HEK293 (cell line): ENCODE measurements around the gene MBD6.

Experiments
- HOXA7 ChIP-seq: sonication (generic); formaldehyde crosslinking; IDR thresholded peaks from 2 replicates; pipeline ENCODE4 v1.8.1; 2022; ENCODE audit warnings: missing genetic modification reagents, borderline replicate concordance
- HOXC10 ChIP-seq: sonication (generic); formaldehyde crosslinking; IDR thresholded peaks from 2 replicates; pipeline ENCODE4 v1.8.1; 2023; ENCODE audit warnings: mild to moderate bottlenecking, missing genetic modification reagents
- HOXD13 ChIP-seq: sonication (generic); formaldehyde crosslinking; IDR thresholded peaks from 2 replicates; pipeline ENCODE4 v1.8.0; 2022; ENCODE audit warnings: missing genetic modification reagents, borderline replicate concordance
- KLF8 ChIP-seq: fragments of 450-650 bp; formaldehyde crosslinking; IDR thresholded peaks from 2 replicates; pipeline ENCODE4 v1.5.1; 2016; ENCODE audit warnings: missing biosample characterization, missing genetic modification characterization
- PRDM2 ChIP-seq: fragments of 450-650 bp; formaldehyde crosslinking; IDR thresholded peaks from 2 replicates; pipeline ENCODE4 v1.5.1; 2016; ENCODE audit warnings: missing biosample characterization, missing genetic modification characterization, borderline replicate concordance
- SP7 ChIP-seq: fragments of 450-650 bp; formaldehyde crosslinking; IDR thresholded peaks from 2 replicates; pipeline ENCODE4 v1.5.1; 2016; ENCODE audit warnings: missing biosample characterization, missing genetic modification characterization
- ZBTB6 ChIP-seq: fragments of 450-650 bp; formaldehyde crosslinking; IDR thresholded peaks from 2 replicates; pipeline ENCODE4 v1.5.1; 2017; ENCODE audit warnings: missing biosample characterization, missing genetic modification characterization
- ZFP41 ChIP-seq: fragments of 450-650 bp; formaldehyde crosslinking; IDR thresholded peaks from 2 replicates; pipeline ENCODE4 v1.5.1; 2016; ENCODE audit warnings: missing biosample characterization, missing genetic modification characterization, borderline replicate concordance
- ZIC2 ChIP-seq: fragments of 450-650 bp; formaldehyde crosslinking; IDR thresholded peaks from 2 replicates; pipeline ENCODE4 v1.5.1; 2016; ENCODE audit warnings: missing biosample characterization, missing genetic modification characterization
- ZNF184 ChIP-seq: fragments of 450-650 bp; IDR thresholded peaks from 2 replicates; pipeline ENCODE4 v1.5.1; 2018; ENCODE audit warnings: missing biosample characterization, mild to moderate bottlenecking, missing genetic modification characterization
- ZNF23 ChIP-seq: fragments of 450-650 bp; formaldehyde crosslinking; IDR thresholded peaks from 2 replicates; pipeline ENCODE4 v1.5.1; 2016; ENCODE audit warnings: missing biosample characterization, missing genetic modification characterization, borderline replicate concordance
- ZNF449 ChIP-seq: fragments of 450-650 bp; formaldehyde crosslinking; IDR thresholded peaks from 2 replicates; pipeline ENCODE4 v1.5.1; 2017; ENCODE audit warnings: missing biosample characterization, mild to moderate bottlenecking, missing genetic modification characterization, moderate library complexity
- ZNF473 ChIP-seq: fragments of 450-650 bp; formaldehyde crosslinking; IDR thresholded peaks from 2 replicates; pipeline ENCODE4 v1.5.1; 2017; ENCODE audit warnings: missing biosample characterization, missing genetic modification characterization
- ZNF501 ChIP-seq: fragments of 450-650 bp; formaldehyde crosslinking; IDR thresholded peaks from 2 replicates; pipeline ENCODE4 v1.5.1; 2016; ENCODE audit warnings: missing biosample characterization, missing genetic modification characterization
- ZNF692 ChIP-seq: fragments of 450-650 bp; formaldehyde crosslinking; IDR thresholded peaks from 2 replicates; pipeline ENCODE4 v1.5.1; 2016; ENCODE audit warnings: missing biosample characterization, missing genetic modification characterization
- ZNF747 ChIP-seq: fragments of 450-650 bp; formaldehyde crosslinking; IDR thresholded peaks from 2 replicates; pipeline ENCODE4 v1.5.1; 2016; ENCODE audit warnings: missing biosample characterization, missing genetic modification characterization
- ZNF843 ChIP-seq: fragments of 450-650 bp; formaldehyde crosslinking; IDR thresholded peaks from 2 replicates; pipeline ENCODE4 v1.5.1; 2016; ENCODE audit warnings: missing biosample characterization, missing genetic modification characterization
- TF ChIP-seq, protein P1 (sequence below): fragments of 450-650 bp; formaldehyde crosslinking; IDR thresholded peaks from 2 replicates; pipeline ENCODE4 v1.5.1; 2016; ENCODE audit warnings: missing biosample characterization, missing genetic modification characterization, low read depth
- TF ChIP-seq, protein P2 (sequence below): fragments of 450-650 bp; IDR thresholded peaks from 2 replicates; pipeline ENCODE4 v1.5.1; 2018; ENCODE audit warnings: missing biosample characterization, mild to moderate bottlenecking, missing genetic modification characterization
- TF ChIP-seq, protein P3 (sequence below): fragments of 450-650 bp; formaldehyde crosslinking; IDR thresholded peaks from 2 replicates; pipeline ENCODE4 v1.5.1; 2017; ENCODE audit warnings: missing biosample characterization, missing genetic modification characterization
- TF ChIP-seq, protein P4 (sequence below): sonication (generic); formaldehyde crosslinking; IDR thresholded peaks from 2 replicates; pipeline ENCODE4 v1.8.1; 2022; ENCODE audit warnings: mild to moderate bottlenecking, moderate library complexity, missing genetic modification reagents

Gene MBD6

DNA sequence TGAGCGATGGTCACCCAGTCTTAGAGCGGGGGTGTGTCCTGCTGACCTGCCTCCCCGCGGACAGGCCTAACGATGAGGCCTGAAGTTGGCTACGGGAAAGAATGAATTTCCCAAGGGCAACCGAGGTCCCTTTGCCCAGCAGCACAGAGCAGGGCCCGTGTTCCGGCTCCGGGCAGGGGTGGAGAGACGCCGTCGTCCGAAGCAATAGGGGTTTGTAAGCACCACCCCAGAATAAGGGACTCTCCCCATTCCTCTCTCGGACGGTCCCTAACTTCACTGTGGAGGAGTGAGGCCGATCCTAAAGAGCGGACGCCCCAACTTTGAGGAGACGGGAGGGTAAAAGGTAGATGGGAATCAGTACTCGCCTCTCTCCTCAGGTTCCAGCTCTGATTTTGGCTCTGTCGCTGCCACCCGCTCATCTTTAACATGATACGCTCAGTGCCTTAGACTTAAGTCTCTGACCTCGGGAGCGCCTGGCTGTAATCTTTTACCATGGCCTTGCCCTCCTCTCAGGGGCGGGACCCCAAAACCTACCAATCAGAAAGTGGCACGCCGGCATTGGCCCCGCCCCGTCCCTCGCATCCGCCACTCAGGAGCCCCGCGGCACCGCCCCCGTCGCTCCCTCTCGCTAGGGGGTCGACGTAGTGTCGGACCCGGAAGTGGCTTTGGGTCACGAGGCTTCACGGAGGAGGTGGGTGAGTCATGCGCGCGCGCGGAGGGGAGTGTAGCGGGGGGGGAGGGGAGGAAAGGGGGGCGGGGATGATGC lies 2.4 kb upstream of the MBD6 start, which contains the start of gene DDIT3 (continued):
- no peak for TF ChIP-seq ZNF23 (tag by site-specific recombination)
- TF ChIP-seq, protein P1, sequence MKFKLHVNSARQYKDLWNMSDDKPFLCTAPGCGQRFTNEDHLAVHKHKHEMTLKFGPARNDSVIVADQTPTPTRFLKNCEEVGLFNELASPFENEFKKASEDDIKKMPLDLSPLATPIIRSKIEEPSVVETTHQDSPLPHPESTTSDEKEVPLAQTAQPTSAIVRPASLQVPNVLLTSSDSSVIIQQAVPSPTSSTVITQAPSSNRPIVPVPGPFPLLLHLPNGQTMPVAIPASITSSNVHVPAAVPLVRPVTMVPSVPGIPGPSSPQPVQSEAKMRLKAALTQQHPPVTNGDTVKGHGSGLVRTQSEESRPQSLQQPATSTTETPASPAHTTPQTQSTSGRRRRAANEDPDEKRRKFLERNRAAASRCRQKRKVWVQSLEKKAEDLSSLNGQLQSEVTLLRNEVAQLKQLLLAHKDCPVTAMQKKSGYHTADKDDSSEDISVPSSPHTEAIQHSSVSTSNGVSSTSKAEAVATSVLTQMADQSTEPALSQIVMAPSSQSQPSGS (tag by site-specific recombination): 0 out of 2 replicates have a peak, but pooled peaks have one; percentile 27
- TF ChIP-seq ZNF473 (tag by site-specific recombination): no peak
- peak; percentile 51 for TF ChIP-seq ZNF692 (tag by site-specific recombination)
- peak; percentile 83 for TF ChIP-seq ZNF501
- no peak for TF ChIP-seq PRDM2 (tag by site-specific recombination)
- TF ChIP-seq SP7 (tag by site-specific recombination): peak; percentile 39; the same call in 1 of the 2 replicates
- TF ChIP-seq HOXD13: no peak
- 0 out of 2 replicates have a peak, but pooled peaks have one; percentile 39 for TF ChIP-seq ZNF843 (tag by site-specific recombination)
- peak; percentile 36; the same call in 1 of the 2 replicates for TF ChIP-seq ZNF184 (tag by site-specific recombination)
- no peak for TF ChIP-seq HOXA7 (CRISPR knock-in tag)
- no peak for TF ChIP-seq ZNF747 (tag by site-specific recombination)
- TF ChIP-seq KLF8 (tag by site-specific recombination): peak; percentile 60
- peak; percentile 82; the same call in 1 of the 2 replicates for TF ChIP-seq ZFP41
- no peak for TF ChIP-seq ZNF449
- no peak for TF ChIP-seq HOXC10 (CRISPR knock-in tag)
- TF ChIP-seq, protein P2, sequence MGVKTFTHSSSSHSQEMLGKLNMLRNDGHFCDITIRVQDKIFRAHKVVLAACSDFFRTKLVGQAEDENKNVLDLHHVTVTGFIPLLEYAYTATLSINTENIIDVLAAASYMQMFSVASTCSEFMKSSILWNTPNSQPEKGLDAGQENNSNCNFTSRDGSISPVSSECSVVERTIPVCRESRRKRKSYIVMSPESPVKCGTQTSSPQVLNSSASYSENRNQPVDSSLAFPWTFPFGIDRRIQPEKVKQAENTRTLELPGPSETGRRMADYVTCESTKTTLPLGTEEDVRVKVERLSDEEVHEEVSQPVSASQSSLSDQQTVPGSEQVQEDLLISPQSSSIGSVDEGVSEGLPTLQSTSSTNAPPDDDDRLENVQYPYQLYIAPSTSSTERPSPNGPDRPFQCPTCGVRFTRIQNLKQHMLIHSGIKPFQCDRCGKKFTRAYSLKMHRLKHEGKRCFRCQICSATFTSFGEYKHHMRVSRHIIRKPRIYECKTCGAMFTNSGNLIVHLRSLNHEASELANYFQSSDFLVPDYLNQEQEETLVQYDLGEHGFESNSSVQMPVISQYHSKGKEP (tag by site-specific recombination): no peak
- TF ChIP-seq ZIC2: peak; percentile 78
- TF ChIP-seq, protein P3, sequence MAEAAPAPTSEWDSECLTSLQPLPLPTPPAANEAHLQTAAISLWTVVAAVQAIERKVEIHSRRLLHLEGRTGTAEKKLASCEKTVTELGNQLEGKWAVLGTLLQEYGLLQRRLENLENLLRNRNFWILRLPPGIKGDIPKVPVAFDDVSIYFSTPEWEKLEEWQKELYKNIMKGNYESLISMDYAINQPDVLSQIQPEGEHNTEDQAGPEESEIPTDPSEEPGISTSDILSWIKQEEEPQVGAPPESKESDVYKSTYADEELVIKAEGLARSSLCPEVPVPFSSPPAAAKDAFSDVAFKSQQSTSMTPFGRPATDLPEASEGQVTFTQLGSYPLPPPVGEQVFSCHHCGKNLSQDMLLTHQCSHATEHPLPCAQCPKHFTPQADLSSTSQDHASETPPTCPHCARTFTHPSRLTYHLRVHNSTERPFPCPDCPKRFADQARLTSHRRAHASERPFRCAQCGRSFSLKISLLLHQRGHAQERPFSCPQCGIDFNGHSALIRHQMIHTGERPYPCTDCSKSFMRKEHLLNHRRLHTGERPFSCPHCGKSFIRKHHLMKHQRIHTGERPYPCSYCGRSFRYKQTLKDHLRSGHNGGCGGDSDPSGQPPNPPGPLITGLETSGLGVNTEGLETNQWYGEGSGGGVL (tag by site-specific recombination): peak; percentile 91
- no peak for TF ChIP-seq ZBTB6
- TF ChIP-seq, protein P4, sequence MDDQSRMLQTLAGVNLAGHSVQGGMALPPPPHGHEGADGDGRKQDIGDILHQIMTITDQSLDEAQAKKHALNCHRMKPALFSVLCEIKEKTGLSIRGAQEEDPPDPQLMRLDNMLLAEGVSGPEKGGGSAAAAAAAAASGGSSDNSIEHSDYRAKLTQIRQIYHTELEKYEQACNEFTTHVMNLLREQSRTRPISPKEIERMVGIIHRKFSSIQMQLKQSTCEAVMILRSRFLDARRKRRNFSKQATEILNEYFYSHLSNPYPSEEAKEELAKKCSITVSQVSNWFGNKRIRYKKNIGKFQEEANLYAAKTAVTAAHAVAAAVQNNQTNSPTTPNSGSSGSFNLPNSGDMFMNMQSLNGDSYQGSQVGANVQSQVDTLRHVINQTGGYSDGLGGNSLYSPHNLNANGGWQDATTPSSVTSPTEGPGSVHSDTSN (CRISPR knock-in tag): no peak
